WTC11 (cell line): ENCODE data around the gene LGALS12. TPM values are rescaled to one million over a fixed set of nuclear protein-coding genes. Genes with fewer than 3 reads are reported as not detected.

ENCODE experiments used
- ATAC-seq: fragments of 200-7000 bp; cut with Tn5 transposase; 2 replicates; pipeline ENCODE4 v1.10.0; 2021; ENCODE audit warnings: mild to moderate bottlenecking, moderate library complexity
- CTCF ChIA-PET: fragments of 300-600 bp; sonication (Branson Sonifier 250); formaldehyde crosslinking; loops from one replicate; lab custom pipeline; 2021; ENCODE audit warnings: antibody characterized with exemption; lab: Charles Lee
- POLR2A ChIA-PET: fragments of 350-600 bp; sonication (Branson Sonifier 250); formaldehyde crosslinking; loops from one replicate; lab custom pipeline; 2021; ENCODE audit warnings: antibody characterized with exemption; lab: Charles Lee
- DNase-seq: peaks from one replicate; pipeline ENCODE4 v3.0.0; 2021; ENCODE audit warnings: low spot score
- H3K27ac Mint-ChIP-seq: 2 replicates; pipeline ENCODE4 v1.8.0; 2021; ENCODE audit warnings: mixed read lengths
- H3K27me3 Mint-ChIP-seq: 2 replicates; pipeline ENCODE4 v1.8.0; 2021; ENCODE audit warnings: low read depth, mild to moderate bottlenecking, moderate library complexity, mixed read lengths
- H3K36me3 Mint-ChIP-seq: 2 replicates; pipeline ENCODE4 v1.8.0; 2021; ENCODE audit warnings: mixed read lengths
- H3K4me1 Mint-ChIP-seq: 2 replicates; pipeline ENCODE4 v1.8.0; 2022; ENCODE audit warnings: mixed read lengths
- H3K4me3 Mint-ChIP-seq: 2 replicates; pipeline ENCODE4 v1.8.0; 2021; ENCODE audit warnings: mild to moderate bottlenecking, moderate library complexity, mixed read lengths
- H3K9me3 Mint-ChIP-seq: 2 replicates; pipeline ENCODE4 v1.8.0; 2021; ENCODE audit warnings: mixed read lengths
- CREM ChIP-seq: sonication (generic); formaldehyde crosslinking; IDR thresholded peaks from 2 replicates; pipeline ENCODE4 v1.8.1; 2022; ENCODE audit warnings: mild to moderate bottlenecking, missing genetic modification reagents, moderate library complexity
- EMX1 ChIP-seq: fragments of 250-450 bp; sonication (Bioruptor Pico); IDR thresholded peaks from 2 replicates; pipeline ENCODE4 v1.8.0; 2021; ENCODE audit warnings: mild to moderate bottlenecking
- MXD4 ChIP-seq: fragments of 250-450 bp; sonication (Bioruptor Pico); IDR thresholded peaks from 2 replicates; pipeline ENCODE4 v1.8.0; 2021; ENCODE audit warnings: mild to moderate bottlenecking, moderate library complexity, borderline replicate concordance
- NFE2L1 ChIP-seq: sonication (generic); formaldehyde crosslinking; IDR thresholded peaks from 2 replicates; pipeline ENCODE4 v1.8.1; 2023; ENCODE audit warnings: missing genetic modification reagents
- NFYB ChIP-seq: sonication (generic); formaldehyde crosslinking; conservative IDR thresholded peaks from 2 replicates; pipeline ENCODE4 v1.8.0; 2022; ENCODE audit warnings: low read depth, missing genetic modification reagents
- NR1H2 ChIP-seq: sonication (generic); formaldehyde crosslinking; IDR thresholded peaks from 2 replicates; pipeline ENCODE4 v1.9.0; 2021; ENCODE audit warnings: mild to moderate bottlenecking, moderate library complexity, missing genetic modification reagents
- SMAD3 ChIP-seq: sonication (generic); formaldehyde crosslinking; IDR thresholded peaks from 2 replicates; pipeline ENCODE4 v1.8.0; 2022; ENCODE audit warnings: missing genetic modification reagents, mild to moderate bottlenecking, borderline replicate concordance
- SMAD4 ChIP-seq: sonication (generic); formaldehyde crosslinking; IDR thresholded peaks from 2 replicates; pipeline ENCODE4 v1.8.0; 2022; ENCODE audit warnings: mild to moderate bottlenecking, missing genetic modification reagents
- SP1 ChIP-seq: sonication (generic); formaldehyde crosslinking; conservative IDR thresholded peaks from 2 replicates; pipeline ENCODE4 v1.8.1; 2022; ENCODE audit warnings: missing genetic modification reagents
- TP53 ChIP-seq: sonication (generic); formaldehyde crosslinking; IDR thresholded peaks from 2 replicates; pipeline ENCODE4 v1.8.1; 2023; ENCODE audit warnings: mild to moderate bottlenecking, missing genetic modification reagents
- ZNF232 ChIP-seq: sonication (generic); formaldehyde crosslinking; IDR thresholded peaks from 2 replicates; pipeline ENCODE4 v1.8.0; 2022; ENCODE audit warnings: mild to moderate bottlenecking, missing genetic modification reagents
- ZNF396 ChIP-seq: fragments of 250-450 bp; sonication (Bioruptor Pico); IDR thresholded peaks from 2 replicates; pipeline ENCODE4 v1.8.0; 2021; ENCODE audit warnings: mild to moderate bottlenecking, moderate library complexity, borderline replicate concordance
- total RNA-seq: library from RNA; stranded (reverse); gene quantifications from 3 replicates; pipeline ENCODE4 v1.2.3, GENCODE V29; 2021
- TF ChIP-seq, protein P1 (sequence below): sonication (generic); formaldehyde crosslinking; IDR thresholded peaks from 2 replicates; pipeline ENCODE4 v1.8.1; 2023; ENCODE audit warnings: mild to moderate bottlenecking, missing genetic modification reagents, borderline replicate concordance
- TF ChIP-seq, protein P2 (sequence below): fragments of 250-450 bp; sonication (Bioruptor Pico); IDR thresholded peaks from 2 replicates; pipeline ENCODE4 v1.9.0; 2021; ENCODE audit warnings: mild to moderate bottlenecking, borderline replicate concordance
- TF ChIP-seq, protein P3 (sequence below): fragments of 250-450 bp; sonication (Bioruptor Pico); conservative IDR thresholded peaks from 2 replicates; pipeline ENCODE4 v1.9.0; 2021; ENCODE audit warnings: mild to moderate bottlenecking
- TF ChIP-seq, protein P4 (sequence below): sonication (generic); formaldehyde crosslinking; conservative IDR thresholded peaks from 2 replicates; pipeline ENCODE4 v1.8.1; 2023; ENCODE audit warnings: mild to moderate bottlenecking, low read depth, missing genetic modification reagents, moderate library complexity
- TF ChIP-seq, protein P5 (sequence below): sonication (generic); formaldehyde crosslinking; IDR thresholded peaks from 2 replicates; pipeline ENCODE4 v1.8.1; 2022; ENCODE audit warnings: low read depth, mild to moderate bottlenecking, moderate library complexity, missing genetic modification reagents, borderline replicate concordance

Gene LGALS12
- total RNA-seq, 1 experiment from 2014 or later, result 1.4 TPM

DNA sequence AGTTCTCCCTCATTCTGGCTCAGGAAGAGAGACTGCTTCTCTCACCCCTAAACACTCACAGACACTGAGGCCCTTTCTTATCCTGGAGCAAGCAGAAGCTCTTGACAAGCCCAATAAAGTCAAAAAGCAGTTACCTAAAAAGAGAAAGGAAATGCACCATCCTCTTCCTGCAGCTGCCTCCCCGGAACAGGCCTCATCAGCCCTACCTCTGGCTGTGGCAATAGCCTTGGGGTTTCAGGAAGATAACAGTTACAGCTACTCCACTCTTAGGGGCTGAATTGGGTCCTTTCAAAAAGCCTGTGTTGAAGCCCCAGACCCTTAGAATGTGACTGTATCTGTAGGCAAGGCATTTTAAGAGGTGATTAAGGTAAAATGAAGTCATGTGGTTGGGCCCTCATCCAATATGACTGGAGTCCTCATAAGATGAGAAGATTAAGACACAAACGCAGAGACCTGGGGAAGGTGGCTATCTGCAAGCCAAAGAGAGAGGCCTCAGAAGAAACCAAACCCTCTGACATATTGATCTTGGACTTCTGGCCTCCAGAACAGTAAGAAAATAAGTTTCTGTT lies 3.5 kb upstream of the LGALS12 start:
- peaks cover 49% of the 10 kb centered on the region for H3K9me3 Mint-ChIP-seq
- no peak for DNase-seq
- TF ChIP-seq NR1H2 (CRISPR knock-in tag), result no peak
- TF ChIP-seq, protein P1, sequence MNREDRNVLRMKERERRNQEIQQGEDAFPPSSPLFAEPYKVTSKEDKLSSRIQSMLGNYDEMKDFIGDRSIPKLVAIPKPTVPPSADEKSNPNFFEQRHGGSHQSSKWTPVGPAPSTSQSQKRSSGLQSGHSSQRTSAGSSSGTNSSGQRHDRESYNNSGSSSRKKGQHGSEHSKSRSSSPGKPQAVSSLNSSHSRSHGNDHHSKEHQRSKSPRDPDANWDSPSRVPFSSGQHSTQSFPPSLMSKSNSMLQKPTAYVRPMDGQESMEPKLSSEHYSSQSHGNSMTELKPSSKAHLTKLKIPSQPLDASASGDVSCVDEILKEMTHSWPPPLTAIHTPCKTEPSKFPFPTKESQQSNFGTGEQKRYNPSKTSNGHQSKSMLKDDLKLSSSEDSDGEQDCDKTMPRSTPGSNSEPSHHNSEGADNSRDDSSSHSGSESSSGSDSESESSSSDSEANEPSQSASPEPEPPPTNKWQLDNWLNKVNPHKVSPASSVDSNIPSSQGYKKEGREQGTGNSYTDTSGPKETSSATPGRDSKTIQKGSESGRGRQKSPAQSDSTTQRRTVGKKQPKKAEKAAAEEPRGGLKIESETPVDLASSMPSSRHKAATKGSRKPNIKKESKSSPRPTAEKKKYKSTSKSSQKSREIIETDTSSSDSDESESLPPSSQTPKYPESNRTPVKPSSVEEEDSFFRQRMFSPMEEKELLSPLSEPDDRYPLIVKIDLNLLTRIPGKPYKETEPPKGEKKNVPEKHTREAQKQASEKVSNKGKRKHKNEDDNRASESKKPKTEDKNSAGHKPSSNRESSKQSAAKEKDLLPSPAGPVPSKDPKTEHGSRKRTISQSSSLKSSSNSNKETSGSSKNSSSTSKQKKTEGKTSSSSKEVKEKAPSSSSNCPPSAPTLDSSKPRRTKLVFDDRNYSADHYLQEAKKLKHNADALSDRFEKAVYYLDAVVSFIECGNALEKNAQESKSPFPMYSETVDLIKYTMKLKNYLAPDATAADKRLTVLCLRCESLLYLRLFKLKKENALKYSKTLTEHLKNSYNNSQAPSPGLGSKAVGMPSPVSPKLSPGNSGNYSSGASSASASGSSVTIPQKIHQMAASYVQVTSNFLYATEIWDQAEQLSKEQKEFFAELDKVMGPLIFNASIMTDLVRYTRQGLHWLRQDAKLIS (CRISPR knock-in tag), result no peak
- TF ChIP-seq, protein P2, sequence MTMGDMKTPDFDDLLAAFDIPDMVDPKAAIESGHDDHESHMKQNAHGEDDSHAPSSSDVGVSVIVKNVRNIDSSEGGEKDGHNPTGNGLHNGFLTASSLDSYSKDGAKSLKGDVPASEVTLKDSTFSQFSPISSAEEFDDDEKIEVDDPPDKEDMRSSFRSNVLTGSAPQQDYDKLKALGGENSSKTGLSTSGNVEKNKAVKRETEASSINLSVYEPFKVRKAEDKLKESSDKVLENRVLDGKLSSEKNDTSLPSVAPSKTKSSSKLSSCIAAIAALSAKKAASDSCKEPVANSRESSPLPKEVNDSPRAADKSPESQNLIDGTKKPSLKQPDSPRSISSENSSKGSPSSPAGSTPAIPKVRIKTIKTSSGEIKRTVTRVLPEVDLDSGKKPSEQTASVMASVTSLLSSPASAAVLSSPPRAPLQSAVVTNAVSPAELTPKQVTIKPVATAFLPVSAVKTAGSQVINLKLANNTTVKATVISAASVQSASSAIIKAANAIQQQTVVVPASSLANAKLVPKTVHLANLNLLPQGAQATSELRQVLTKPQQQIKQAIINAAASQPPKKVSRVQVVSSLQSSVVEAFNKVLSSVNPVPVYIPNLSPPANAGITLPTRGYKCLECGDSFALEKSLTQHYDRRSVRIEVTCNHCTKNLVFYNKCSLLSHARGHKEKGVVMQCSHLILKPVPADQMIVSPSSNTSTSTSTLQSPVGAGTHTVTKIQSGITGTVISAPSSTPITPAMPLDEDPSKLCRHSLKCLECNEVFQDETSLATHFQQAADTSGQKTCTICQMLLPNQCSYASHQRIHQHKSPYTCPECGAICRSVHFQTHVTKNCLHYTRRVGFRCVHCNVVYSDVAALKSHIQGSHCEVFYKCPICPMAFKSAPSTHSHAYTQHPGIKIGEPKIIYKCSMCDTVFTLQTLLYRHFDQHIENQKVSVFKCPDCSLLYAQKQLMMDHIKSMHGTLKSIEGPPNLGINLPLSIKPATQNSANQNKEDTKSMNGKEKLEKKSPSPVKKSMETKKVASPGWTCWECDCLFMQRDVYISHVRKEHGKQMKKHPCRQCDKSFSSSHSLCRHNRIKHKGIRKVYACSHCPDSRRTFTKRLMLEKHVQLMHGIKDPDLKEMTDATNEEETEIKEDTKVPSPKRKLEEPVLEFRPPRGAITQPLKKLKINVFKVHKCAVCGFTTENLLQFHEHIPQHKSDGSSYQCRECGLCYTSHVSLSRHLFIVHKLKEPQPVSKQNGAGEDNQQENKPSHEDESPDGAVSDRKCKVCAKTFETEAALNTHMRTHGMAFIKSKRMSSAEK, result no peak
- no peak for TF ChIP-seq NFYB (CRISPR knock-in tag)
- no peak for TF ChIP-seq CREM (CRISPR knock-in tag)
- TF ChIP-seq SMAD3 (CRISPR knock-in tag), result no peak
- TF ChIP-seq, protein P3, sequence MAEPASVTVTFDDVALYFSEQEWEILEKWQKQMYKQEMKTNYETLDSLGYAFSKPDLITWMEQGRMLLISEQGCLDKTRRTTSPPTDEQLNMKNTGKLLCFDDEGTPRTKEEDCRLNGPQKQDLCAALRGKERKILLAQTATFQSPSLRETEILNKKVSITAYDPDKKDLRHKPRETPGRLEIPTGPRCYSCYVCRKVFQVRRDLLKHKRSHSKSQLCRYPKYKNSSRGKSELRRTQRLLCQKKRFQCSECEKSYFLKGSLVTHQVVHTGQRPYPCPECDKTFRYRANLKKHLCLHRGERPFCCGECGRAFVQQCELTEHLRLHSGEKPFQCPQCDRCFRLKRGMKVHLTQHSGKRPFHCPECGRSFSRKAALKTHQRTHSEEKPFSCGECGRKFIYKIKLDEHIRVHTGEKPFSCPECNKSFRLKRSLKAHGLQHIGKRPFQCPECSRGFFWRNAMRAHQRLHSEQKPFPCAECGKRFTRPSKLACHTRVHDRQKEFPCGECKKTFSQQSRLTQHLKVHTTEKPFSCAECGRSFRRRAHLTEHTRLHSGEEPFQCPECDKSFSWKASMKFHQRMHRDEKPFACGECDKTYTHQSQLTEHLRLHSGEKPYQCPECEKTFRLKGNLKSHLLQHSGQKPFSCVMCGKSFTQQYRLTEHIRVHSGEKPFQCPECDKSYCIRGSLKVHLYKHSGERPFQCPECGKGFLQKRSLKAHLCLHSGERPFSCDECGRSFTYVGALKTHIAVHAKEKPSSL (CRISPR knock-in tag), result no peak
- TF ChIP-seq SP1 (CRISPR knock-in tag), result no peak
- TF ChIP-seq TP53 (CRISPR knock-in tag), result no peak
- TF ChIP-seq, protein P4, sequence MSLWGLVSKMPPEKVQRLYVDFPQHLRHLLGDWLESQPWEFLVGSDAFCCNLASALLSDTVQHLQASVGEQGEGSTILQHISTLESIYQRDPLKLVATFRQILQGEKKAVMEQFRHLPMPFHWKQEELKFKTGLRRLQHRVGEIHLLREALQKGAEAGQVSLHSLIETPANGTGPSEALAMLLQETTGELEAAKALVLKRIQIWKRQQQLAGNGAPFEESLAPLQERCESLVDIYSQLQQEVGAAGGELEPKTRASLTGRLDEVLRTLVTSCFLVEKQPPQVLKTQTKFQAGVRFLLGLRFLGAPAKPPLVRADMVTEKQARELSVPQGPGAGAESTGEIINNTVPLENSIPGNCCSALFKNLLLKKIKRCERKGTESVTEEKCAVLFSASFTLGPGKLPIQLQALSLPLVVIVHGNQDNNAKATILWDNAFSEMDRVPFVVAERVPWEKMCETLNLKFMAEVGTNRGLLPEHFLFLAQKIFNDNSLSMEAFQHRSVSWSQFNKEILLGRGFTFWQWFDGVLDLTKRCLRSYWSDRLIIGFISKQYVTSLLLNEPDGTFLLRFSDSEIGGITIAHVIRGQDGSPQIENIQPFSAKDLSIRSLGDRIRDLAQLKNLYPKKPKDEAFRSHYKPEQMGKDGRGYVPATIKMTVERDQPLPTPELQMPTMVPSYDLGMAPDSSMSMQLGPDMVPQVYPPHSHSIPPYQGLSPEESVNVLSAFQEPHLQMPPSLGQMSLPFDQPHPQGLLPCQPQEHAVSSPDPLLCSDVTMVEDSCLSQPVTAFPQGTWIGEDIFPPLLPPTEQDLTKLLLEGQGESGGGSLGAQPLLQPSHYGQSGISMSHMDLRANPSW (CRISPR knock-in tag), result no peak
- no peak for TF ChIP-seq MXD4 (CRISPR knock-in tag)
- no peak for ATAC-seq
- H3K36me3 Mint-ChIP-seq, result peaks cover 34% of the 10 kb centered on the region
- ChIA-PET CTCF (no interaction called here), POLR2A (no interaction called here)
- peaks cover 65% of the 10 kb centered on the region for H3K4me1 Mint-ChIP-seq
- no peak overlapping the region for H3K27ac Mint-ChIP-seq
- peaks cover 13% of the 10 kb centered on the region for H3K27me3 Mint-ChIP-seq
- H3K4me3 Mint-ChIP-seq, result no peak overlapping the region

DNA sequence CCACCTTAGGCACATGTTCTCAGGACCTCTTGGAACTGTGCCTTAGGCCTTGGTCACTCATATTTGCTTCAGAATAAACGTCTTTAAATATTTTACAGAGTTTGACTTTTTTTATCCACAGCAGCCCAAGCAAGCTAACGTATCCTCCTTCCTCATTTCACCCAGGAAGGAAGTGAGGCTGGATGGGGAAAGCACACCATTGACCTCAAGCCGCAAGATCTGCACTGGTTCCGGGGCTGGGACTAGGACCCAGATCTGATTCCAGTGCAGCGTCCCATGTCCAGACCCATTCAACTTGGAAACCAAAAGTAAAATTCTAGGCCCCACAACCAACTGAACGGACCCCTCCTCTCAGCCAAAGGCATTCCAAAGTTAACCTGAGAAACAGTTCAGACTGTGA lies 2.4 kb upstream of the LGALS12 start:
- H3K36me3 Mint-ChIP-seq, result peaks cover 31% of the 10 kb centered on the region
- peaks cover 73% of the 10 kb centered on the region for H3K4me1 Mint-ChIP-seq
- CTCF ChIA-PET, result interaction anchor here (1.3 to 2.9 kb wide), 2 partner anchors 14 to 24 kb away, joined by 9 to 12 read pairs; partner anchors contain the start of gene PLAAT5
- peak overlapping the region; percentile 48; the same call in 1 of the 2 replicates for H3K27ac Mint-ChIP-seq
- ATAC-seq (no peak), DNase-seq (no peak)
- POLR2A ChIA-PET, result no interaction called here
- peaks cover 39% of the 10 kb centered on the region for H3K9me3 Mint-ChIP-seq
- H3K27me3 Mint-ChIP-seq, result peaks cover 13% of the 10 kb centered on the region
- no peak overlapping the region for H3K4me3 Mint-ChIP-seq
- TF ChIP-seq, protein P5, sequence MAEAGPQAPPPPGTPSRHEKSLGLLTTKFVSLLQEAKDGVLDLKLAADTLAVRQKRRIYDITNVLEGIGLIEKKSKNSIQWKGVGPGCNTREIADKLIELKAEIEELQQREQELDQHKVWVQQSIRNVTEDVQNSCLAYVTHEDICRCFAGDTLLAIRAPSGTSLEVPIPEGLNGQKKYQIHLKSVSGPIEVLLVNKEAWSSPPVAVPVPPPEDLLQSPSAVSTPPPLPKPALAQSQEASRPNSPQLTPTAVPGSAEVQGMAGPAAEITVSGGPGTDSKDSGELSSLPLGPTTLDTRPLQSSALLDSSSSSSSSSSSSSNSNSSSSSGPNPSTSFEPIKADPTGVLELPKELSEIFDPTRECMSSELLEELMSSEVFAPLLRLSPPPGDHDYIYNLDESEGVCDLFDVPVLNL (CRISPR knock-in tag), result no peak
- no peak for TF ChIP-seq EMX1 (CRISPR knock-in tag)
- TF ChIP-seq NFE2L1 (CRISPR knock-in tag), result no peak
- no peak for TF ChIP-seq SMAD4 (CRISPR knock-in tag)
- TF ChIP-seq ZNF396 (CRISPR knock-in tag), result no peak
- no peak for TF ChIP-seq ZNF232
- TF ChIP-seq, protein P4 (CRISPR knock-in tag), result no peak
